SKM-1 (cell line): ENCODE data around the gene RMND5A.
"Not testable (repeated sequence)": the region's sequence is repeated elsewhere in the genome, so short reads cannot be mapped to it uniquely, and the experiment has no call there.

Source experiments
- DNase-seq: peaks from one replicate; lab custom pipeline; 2025; ENCODE audit not compliant: unreplicated experiment; lab: John Stamatoyannopoulos, UW

RMND5A gene

DNA sequence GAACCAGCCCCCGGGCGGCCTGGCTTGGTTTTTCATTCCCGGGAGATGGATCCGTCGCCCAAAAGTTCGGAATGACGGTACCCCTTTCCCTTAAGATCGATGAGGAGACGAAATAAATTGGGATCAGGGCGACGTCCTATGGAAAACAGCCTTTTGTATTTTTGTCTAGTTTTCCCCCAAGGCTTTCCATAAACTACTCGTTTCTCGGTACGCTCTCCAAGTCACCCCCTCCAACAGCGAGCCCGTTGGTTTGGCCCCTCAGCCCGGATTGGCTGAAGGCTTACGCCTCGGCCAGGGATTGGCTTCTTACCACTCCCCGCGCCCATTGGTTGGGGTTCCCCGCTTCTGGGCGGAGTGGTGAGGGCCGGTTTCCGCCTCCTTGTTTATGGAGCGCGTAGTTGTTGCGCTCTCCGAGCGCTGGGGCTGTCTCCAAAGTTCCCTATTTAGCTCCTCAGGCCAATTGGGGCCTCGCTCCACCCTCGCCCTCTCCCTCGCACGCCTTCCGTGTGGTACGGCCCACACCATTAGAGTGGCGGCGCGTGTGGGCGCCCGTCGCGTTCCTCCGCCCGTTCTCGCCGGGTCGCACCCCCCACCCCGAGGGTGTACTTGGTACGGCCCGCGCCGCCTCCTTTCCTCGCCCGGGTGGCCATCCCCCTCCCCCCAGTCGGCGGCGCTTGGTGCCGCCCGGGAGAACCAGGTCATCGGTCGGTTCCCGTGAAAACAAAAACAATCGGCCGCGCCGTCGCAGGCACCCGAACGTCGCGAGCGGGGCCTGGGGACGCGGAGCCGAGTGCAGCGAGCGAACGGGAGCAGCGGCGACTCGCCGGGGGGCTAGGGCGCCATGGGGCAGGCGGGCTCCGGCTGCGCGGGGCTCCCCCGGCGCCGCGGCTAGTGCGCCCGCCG, at the start of gene RMND5A:
Gene RMND5A, plus strand, starts transcription at position 655 of the 903 bp plus-strand sequence. CDS start 377 bp downstream, outside the sequence.
- peak; percentile 77 for DNase-seq

DNA sequence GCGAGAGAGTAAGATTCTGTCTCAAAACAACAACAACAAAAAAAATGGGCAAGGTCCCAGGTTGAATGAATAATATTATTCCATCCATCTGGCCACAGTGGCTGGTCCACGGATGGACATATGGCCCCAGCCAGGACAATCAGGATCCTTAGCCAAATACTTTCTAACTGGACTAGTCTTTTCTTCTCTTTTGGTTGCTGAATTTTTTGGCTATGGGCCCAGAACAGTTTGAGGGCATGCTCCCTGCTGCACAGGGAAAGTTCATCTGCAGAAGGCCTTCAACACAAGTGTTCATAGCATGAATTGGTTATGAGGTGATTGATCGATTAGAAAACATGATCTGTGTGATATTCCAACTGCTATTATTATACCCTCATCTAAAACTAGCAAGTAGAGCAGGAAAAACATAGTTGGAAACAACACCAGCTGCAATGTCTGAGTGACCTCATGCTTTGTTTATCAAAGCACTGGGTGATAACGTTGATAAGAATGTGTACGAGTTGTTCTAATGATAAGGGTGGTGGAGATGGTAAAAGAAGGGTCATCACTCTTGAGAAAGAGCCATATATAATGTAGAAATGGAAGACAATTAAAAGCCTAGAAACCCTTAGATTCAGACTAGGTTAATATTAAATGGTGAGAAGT, 48.6 kb upstream of the RMND5A start:
- DNase-seq, result no peak

- DNase-seq, result no peak
Measured at GRCh38 chr2:86672027-86672545, 48.0 kb upstream of the RMND5A start.

GRCh38 chr2:86673011-86673410, 47.1 kb upstream of the RMND5A start:
- DNase-seq, result no peak

DNA sequence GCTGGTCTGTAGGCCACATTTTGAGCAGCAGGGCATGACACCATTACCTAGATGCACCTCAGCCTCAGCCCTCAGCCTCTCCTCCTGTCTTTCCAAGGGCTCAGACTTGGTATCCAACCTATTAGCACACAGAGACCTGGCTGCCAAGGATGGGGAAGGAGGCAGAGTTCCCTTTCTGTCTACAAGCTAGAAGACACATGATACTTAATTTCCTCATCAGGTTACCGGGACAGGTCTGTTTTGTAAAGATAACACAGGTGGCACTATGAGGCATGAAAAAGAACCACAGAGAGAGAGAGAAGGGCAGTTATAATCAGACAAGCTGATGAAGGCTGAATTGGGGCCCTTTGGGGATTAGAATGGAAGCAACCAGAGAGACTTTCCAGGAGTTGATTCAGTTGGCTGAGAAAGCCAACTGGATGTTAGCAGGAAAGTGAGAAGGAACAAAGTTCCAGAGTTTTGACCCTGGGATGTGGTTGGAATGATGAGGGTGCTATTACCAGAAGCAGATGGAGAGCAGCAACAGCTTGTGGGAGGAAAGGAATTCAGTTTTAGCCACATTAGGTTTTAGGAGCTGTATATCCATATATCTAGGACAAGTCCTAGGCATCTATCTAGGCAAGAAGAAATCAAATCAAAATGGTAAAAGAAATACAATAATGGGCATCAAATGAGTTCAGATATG, 46.0 kb upstream of the RMND5A start:
- DNase-seq, result no peak

DNA sequence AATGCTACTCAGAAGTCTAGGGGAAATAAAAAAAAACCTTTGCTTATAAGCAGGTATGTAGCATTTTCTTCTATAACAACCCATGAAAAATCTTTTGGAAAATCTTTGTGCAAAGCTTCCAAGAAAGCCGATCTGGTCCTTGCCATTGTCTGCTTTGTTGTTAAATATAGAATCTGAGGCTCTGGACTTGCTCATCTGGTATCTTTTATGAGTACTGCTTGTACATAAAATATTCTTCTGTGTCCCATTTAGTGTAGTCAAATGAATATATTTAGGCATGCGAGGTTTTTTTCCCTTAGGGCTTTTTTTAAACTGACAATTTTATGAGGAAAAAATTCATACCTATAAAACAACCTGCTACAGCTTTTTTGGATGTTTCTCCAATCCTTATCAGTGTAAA, 45.0 kb upstream of the RMND5A start:
- no peak for DNase-seq

- DNase-seq, result no peak
Measured at GRCh38 chr2:86675511-86676015, 44.5 kb upstream of the RMND5A start.

- no peak for DNase-seq
Measured at GRCh38 chr2:86677816-86678215, 42.3 kb upstream of the RMND5A start.

GRCh38 chr2:86679036-86679435, 41.1 kb upstream of the RMND5A start:
- DNase-seq, result no peak

DNA sequence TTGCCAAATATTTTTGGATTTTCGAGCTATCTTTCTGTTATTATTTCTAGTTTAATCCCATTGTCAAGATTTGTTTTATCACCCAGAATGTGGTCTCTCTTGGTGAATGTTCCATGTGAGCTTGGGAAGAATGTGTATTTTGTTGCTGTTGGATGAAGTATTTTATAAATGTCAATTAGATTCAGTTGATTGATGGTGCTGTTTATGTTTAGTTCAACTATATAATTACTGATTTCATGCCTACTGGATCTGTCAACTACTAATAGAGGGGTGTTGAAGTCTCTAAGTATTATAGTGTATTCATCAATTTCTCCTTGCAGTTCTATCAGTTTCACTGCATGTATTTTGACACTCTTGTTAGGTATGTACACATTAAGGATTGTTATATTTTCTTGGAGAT, 34.7 kb upstream of the RMND5A start:
- no peak for DNase-seq

GRCh38 chr2:86686460-86686859, 33.6 kb upstream of the RMND5A start:
- DNase-seq, result no peak

DNA sequence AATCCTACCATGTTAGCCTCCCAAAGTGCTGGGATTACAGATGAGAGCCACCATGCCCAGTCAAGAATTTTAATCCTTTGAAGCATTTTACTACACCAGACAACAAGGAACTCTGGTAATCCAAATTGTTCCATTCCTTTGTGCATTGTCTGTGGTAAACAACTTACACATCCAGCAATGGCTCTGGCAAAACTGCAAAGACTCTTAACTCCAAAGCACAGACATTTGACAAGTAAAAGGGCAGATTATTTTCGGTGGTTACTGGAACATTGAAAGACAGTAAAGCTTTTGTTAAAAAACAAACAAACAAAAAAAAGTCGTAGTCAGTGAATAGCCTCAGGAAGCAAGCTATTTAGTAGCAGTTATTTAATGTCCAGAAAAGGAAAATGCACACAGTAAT, 33.2 kb upstream of the RMND5A start:
- DNase-seq, result no peak

GRCh38 chr2:86695053-86695691, 24.9 kb upstream of the RMND5A start:
- no peak for DNase-seq

DNA sequence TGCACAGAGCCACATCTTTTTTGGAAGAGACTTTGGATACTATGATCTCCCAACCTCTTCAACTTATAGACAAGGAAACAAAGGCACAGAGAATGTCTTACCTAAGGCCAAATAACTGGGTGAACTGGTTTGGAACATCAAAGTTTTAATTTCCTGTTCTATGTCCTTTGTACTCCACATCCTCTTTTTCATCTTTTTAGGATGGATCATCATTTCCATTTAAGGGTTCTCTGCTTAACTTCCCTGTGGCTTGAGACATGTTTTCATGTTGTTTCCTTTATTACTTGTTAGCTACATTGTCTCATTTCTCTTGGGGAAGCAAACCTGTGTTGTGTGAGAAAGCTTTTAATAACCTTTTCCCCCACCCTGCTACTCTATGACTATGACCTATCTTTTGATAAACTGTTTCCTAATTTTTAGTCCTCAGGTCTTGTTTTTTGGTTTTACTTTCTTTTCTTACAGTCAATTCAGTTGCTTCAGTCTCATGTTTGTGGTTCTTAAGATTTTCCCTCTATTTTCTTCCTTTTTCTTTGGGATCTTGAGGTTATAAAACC, 22.5 kb upstream of the RMND5A start:
- no peak for DNase-seq

DNA sequence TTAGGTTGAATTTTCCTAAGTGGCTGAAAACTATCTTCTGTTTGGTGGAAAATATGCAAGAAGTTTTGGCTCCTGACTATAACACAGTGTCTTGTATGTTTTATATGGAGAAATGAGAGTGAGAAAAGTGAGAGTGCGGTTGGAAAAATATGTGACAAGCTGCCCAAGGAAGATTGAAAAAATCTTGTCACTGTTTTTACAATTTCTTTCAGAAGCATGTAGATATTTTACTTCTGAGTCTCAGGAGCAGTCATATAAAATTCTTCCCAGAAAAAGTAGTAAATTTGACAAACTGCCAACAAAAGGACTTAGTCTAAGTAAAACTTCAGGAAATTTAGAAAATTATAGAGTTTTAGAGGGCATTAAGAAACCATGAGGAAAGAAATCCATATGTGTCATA, 19.4 kb upstream of the RMND5A start:
- no peak for DNase-seq

- DNase-seq, result no peak
Measured at GRCh38 chr2:86703704-86704361, 16.3 kb upstream of the RMND5A start.

GRCh38 chr2:86704459-86704971, 15.6 kb upstream of the RMND5A start:
- DNase-seq, result no peak

DNA sequence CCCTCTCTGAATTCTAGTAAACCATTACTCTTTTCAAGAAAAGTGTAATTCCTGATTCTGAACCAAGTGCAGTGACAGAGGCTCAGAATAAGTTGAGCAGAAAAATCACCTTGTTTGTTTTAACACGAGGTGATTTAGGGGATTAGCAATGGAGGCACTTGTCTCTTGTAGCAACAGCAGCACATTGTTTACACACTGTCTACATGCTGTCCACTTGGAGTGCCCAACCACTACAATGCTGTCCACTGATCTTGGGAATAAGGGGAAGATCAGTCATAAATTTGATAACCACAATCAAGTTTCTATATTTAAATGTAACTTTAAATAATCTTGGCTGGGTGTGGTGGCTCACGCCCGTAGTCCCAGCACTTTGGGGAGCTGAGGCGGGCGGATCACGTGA, 13.9 kb upstream of the RMND5A start:
- no peak for DNase-seq

DNA sequence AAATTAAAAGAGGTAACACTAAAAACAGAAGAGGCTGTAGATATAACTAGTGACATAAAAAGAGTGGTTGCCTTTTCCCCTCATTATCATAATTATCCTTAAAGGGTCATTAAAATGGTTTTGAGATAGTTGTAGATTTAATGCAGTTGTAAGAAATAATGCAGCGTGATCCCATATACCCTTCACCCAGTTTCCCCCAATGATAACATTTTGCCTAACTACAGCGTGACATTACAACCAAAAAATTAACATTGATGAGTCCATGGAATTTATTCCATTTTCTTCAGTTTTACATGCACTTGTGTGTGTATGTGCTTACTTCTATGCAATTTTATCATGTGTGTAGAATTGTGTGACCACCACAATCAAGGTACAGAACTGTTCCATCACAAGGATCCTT, 13.2 kb upstream of the RMND5A start:
- no peak for DNase-seq

- not testable (repeated sequence) for DNase-seq
Measured at GRCh38 chr2:86708126-86708525, 12.0 kb upstream of the RMND5A start.
